HG03045 (cell line): ENCODE data around the gene NLGN3.

Experiments
- ATAC-seq: cut with Tn5 transposase; IDR thresholded peaks from one replicate; pipeline ENCODE4 v1.9.1; 2021; ENCODE audit warnings: mild to moderate bottlenecking, moderate library complexity; ENCODE audit not compliant: unreplicated experiment

The NLGN3 gene

GRCh38 chrX:71212536-71212935, 67.9 kb downstream of the NLGN3 start:
- ATAC-seq, result no peak

GRCh38 chrX:71214152-71214551, 69.5 kb downstream of the NLGN3 start:
- no peak for ATAC-seq

- ATAC-seq, result no peak
Measured at GRCh38 chrX:71214604-71215337, 70.1 kb downstream of the NLGN3 start.

GRCh38 chrX:71215338-71215912, 70.8 kb downstream of the NLGN3 start:
- ATAC-seq, result no peak

- no peak for ATAC-seq
Measured at GRCh38 chrX:71216485-71216884, 71.8 kb downstream of the NLGN3 start.

- ATAC-seq, result no peak
Measured at GRCh38 chrX:71217298-71217697, 72.7 kb downstream of the NLGN3 start.
